SH-SY5Y (cell line): ENCODE data around the gene BSDC1.

ENCODE experiments used
- GATA2 ChIP-seq: IDR thresholded peaks from 2 replicates; pipeline ENCODE4 v1.6.1; 2011; ENCODE audit warnings: mild to moderate bottlenecking, low read depth, low read length
- GATA3 ChIP-seq: IDR thresholded peaks from 2 replicates; pipeline ENCODE4 v1.6.1; 2011; ENCODE audit warnings: low read depth, mild to moderate bottlenecking, low read length, moderate library complexity

The BSDC1 gene

DNA sequence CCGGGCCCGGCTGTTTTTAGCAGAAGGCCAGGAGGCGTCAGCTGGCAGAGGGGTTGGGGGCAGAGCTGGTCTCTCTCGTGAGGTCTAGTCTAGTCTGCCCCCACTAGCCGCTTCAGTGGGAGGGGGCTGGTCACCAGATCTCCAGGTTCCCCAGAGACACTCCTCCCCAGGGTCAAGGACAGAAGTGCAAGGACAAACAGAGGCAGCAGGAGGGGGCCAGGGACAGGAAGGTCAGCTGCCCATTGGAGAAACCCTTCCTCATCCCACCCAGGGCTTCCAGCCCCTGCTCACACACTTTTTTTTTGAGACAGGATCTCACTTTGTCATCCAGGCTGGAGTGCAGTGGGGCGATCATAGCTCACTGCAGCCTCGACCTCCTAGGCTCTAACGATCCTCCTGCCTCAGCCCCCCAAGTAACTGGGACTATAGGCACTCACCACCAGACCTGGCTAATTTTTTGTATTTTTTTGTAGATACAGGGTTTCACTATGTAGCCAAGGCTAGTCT lies 41.9 kb downstream of the BSDC1 start:
- TF ChIP-seq GATA3 = no peak
- TF ChIP-seq GATA2 = no peak

DNA sequence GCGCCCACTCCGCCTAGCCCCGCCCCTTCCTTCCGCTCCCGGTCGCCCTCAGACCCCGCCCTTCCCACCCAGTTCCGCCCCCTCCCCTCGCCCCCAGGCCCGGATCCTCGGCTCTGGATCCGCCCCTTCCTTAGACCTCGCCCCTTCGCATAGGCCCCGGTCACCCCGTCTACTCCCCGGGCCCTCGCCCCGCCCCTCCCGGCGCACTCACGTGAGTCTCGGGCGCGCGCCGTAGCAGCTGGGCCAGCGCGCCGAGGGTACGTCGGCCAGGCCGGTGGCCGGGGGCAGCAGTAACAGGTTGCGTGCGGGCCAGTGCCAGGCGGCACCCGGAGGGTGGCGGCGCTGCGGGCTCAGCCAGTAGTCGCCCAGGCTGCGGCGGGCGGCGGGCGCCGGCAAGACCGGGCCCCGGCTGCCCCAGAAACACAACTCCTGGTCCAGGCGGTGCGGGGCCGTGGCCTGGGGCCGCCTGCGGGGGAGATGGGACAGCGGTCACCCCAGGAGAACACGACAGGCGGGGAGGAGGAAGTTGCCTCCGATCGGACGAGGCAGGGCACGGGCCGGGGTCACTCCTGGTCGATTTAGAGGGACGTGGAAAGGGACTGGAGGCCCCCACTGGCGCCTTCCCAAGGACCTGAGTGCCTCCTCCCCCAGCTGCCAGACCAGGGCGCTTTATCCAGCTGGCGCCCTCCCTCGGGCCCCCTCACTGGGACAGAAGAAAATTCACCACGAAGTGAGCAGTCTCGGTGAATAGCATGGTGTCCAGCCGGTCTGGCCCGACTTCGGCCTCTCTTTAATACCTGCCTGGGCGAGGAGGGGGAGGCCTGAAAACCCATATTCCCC lies 42.6 kb downstream of the BSDC1 start:
- TF ChIP-seq GATA2 = no peak
- no peak for TF ChIP-seq GATA3

DNA sequence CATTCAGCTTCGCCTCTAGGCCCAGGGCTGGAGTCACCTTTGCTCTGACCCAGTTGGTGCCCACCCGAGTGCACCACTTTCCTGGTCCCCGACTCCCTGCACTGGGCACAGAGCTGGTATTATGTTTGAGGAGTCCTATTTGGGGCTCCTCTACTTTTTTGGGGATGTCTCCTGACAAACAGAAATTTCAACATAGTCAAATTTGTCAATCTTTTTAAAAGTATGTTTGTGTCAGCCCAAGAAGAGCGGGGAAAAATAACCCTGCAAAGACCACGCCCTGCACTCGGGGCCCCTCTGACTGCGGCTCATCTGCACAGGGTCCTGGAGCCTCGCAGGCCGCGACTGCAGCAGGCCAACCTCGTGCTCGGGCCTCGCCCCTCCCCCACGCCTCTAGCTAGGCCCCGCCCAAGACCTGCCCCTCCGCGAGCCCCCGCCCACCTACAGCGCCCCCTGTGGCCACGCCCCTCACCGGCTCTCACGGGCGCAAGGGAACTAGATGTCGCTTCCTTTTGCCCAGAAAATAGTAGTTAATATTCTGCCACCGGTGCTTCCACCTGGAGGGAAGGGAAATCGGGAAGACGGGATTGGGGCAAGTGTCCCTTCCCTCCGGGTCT lies 43.3 kb downstream of the BSDC1 start:
- TF ChIP-seq GATA2 (no peak), GATA3 (no peak)

DNA sequence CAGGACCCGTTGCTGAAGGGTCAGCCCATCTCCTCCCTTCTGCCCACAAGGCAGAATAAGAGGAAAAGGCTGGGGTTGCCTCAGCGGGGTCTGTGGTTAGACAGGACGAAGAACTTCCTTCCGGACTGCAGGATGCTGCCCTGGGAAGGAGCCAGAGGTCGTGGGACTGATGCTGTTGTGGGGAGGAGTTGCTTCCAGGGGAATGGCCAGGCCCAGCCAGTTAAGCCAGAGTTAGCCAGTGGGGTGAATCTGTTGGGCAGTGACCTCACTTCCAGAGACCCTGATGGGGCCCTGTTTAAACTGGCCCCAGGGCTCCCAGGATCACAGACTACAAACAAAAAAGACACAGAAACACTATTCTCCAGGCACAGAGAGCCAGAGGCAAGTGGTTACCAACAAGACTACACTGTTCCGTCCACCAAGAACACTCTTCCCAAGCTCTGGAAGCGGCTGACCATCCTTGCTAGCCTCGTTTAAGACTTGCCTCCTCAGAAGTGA lies 45.0 kb downstream of the BSDC1 start:
- TF ChIP-seq GATA3 = no peak
- no peak for TF ChIP-seq GATA2

DNA sequence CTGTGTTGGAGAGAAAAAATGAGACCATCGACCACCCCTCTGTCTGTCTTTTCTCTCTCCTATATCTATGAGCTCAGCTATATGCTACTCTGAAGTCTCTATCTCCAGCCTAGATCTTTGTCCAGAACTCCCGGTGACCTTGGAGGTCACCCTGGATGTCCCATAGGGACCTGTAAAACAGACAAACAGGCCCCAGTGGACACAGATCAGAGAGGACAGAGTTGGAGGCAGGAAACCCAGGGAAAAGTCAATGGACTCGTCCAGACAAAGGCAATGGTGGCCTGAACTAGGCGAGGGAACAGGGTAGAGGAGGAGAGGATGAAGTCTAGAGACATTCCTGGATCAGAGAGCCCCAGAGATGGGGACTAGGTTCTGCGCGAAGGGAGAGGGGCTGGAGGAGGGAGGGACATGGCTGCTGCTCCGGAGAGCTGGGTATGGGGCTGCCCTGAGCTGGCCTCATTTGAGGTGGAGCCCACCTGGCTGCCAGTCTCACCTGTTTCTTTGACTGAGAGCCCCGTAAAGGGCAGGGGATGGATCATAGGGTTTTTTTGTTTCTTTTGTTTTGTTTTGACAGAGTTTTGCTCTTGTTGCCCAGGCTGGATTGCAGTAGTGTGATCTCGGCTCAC lies 47.6 kb downstream of the BSDC1 start:
- TF ChIP-seq GATA2 = no peak
- no peak for TF ChIP-seq GATA3

DNA sequence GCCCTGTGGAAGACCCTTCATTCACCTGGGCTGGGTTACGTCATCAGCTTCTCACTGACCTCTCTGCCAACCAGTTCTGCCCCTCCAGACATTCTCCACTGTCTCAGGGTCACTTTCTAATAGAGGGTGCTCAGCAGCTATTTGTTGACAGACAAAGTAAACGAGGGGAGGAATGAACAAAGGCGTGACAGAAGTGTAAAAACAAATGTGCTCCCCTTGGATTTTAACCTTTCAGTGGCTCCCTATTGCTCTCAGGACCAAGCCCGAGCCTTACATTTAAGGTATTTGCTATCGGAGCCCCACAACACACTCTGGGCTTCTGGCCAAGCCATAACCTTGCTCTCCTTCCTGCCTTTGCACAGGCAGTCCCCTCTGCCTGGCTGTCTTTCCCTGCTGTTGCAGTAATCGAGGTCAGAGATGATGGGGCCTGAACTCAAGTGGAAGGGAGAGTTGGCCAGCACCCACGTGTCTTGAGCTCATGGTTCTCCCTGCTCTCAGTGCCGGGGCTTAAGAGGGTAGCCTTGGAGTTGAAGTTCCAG lies 48.9 kb downstream of the BSDC1 start:
- TF ChIP-seq GATA3 (no peak), GATA2 (no peak)

DNA sequence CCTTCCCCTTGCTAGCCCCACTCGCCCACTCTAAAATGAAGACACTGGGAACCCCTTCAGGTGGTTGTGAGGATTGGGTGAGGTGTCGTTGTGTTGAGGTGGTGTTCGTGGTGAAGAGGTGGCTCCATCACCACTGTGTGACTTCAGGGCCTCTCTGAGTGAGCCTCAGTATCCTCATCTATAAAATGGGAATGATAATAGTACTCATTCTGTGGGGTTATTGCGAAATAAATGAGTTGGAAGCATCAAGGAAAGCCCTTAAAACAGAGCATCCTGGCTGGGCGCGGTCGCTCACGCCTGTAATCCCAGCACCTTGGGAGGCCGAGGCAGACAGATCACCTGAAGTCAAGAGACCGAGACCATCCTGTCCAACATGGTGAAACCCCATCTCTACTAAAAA lies 51.5 kb downstream of the BSDC1 start:
- TF ChIP-seq GATA2 (no peak), GATA3 (no peak)

DNA sequence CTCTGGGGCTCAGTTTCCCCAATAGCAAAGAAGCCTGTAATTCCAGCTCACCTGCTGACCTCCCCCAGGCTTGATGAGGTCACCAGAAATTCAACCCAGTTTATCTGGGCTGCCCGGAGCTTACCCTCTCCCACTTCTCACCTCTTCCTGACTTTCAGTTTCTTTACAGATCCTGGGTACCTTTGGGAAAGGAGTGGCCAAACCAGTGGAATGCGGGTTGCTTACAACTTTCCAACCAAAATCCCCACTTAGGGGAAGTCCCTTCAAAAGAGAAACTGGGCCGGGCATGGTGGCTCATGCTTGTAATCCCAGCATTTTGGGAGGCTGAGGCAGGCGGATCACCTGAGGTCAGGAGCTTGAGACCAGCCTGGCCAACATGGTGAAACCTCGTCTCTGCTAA lies 52.3 kb downstream of the BSDC1 start:
- TF ChIP-seq GATA3 = no peak
- TF ChIP-seq GATA2 = no peak

DNA sequence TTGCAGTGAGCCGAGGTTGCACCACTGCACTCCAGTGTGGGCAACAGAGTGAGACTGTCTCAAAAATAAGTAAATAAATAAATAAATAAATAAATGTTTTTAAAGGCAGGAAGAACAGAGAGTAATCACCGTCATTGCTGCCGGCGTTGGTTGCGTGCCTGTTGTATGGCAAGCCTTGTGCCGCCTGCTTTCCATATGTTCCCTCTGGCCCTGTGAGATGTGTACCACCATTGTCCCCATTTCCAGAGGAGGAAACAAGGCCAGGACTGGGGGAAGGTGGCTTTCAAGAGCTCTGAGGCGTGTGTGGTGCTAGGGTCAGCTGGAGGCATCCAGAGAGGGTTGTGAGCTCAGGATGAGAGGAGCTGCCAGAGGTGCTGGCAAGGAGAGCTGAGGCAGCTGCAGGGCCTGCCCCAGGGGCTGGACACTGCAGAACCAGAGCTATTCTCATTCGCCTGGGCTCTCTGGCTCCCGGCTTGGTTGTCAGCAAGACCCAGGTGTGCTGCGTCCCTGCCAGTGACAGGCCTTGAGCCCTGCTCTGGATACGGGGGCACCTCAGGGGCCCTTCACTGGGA lies 53.0 kb downstream of the BSDC1 start:
- TF ChIP-seq GATA2 (no peak), GATA3 (no peak)

DNA sequence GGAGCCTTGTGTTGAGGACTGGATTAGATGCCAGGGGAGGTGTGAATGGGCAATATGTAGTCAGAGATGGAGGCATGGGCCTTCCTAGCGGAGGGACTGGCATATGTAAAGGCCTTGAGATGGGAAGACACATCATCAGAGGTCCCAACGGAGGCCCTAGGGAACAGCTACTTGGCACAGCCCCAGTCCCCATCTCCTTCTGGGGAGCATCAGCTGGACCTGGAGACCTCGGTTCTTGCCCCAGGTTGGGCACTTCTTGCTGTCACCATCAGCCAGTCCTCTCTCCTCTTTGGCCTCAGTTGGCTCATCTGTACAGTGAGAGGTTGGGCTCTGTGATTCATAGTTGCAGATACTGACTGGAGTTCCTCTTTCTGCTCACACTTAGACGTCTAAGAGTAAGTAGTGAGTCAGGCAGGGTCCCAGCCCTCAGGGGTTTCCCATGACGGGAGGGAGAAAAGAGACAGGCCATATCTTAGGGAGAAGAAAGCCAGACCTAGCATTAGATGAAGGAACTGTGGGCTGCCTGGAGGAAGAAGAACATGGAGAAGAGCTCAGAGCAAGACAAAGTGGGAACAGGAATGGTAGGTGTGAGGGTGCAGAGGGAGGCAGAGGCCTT lies 54.8 kb downstream of the BSDC1 start:
- TF ChIP-seq GATA3 (no peak), GATA2 (no peak)

DNA sequence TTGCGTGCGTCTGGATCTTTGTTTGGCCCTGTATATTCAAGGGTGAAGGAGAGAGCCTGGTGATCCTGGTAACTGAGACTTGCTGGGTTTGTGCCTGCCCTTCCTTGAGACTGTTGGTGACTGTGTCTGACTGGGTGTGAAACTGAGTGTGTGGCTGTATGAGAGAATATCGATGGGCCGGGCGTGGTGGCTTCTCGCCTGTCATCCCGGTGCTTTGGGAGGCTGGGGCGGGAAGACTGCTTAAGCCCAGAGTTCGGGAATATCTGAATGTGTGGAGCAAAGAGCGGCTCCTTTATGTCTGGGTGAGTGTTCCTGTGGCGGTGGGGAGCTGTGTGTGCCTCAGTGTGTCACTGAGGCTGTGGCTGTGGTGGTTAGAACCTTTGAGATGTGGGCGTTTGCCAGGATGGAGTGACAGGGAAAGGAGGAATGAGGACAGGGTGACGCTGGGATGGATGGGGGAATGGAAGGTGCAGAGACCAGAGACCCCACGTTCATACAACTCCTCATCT lies 55.5 kb downstream of the BSDC1 start:
- TF ChIP-seq GATA2 (no peak), GATA3 (no peak)

DNA sequence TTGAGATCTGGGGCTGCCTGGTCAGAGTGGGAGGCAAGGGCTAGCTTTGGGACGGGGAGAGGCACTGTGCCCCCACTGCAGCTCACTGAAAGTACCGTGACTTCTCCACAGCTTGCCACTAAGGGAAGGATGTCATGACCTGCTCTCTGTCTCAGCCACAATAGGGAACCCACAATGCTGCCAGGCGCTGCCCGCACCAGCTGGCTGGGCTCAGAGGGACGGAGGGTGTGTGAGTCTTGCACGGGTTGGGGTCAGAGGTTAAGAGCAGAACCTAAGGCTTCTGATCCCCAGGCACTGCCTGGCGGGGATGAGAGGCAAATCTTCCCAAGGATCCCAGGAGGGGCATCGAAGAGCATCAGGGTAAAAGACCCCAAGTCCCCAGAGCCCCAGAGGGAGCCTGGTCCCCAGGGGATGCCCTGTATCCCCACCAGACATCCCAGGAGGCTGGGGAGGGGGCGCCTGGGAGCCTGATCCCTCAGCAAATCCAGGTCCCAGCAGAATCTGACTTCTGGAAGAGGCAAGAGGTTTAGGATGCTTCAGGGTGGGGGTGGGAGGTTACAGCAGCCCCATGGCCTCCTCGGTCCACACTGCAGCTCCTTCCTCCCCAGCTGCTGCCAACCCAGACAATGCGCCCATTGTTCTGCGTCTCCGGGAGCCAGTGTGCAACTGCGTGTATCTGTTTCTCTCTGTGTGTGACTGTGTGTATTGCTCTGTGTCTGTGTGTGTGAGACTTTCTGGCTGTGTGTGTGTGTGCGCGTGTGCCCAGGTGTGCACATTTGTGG lies 56.2 kb downstream of the BSDC1 start:
- TF ChIP-seq GATA2 (no peak), GATA3 (no peak)
